IPS DF 19.7 (cell line): ENCODE data around the gene TMEM247.
"Not testable (repeated sequence)": the region's sequence is repeated elsewhere in the genome, so short reads cannot be mapped to it uniquely, and the experiment has no call there.

Experiments
- DNase-seq: peaks from one replicate; pipeline ENCODE4 v3.0.0-alpha.2; 2013; ENCODE audit warnings: low read depth, low spot score

The TMEM247 gene

GRCh38 chr2:46510598-46511177, 31.3 kb downstream of the TMEM247 start:
- DNase-seq, result no peak

- no peak for DNase-seq
Measured at GRCh38 chr2:46512185-46512584, 32.8 kb downstream of the TMEM247 start.

- no peak for DNase-seq
Measured at GRCh38 chr2:46514738-46515137, 35.4 kb downstream of the TMEM247 start.

GRCh38 chr2:46517485-46517884, 38.1 kb downstream of the TMEM247 start:
- no peak for DNase-seq

- DNase-seq, result no peak
Measured at GRCh38 chr2:46518861-46519260, 39.5 kb downstream of the TMEM247 start.

GRCh38 chr2:46519265-46519664, 39.9 kb downstream of the TMEM247 start:
- DNase-seq, result no peak

GRCh38 chr2:46520130-46520711, 40.9 kb downstream of the TMEM247 start:
- DNase-seq, result no peak

GRCh38 chr2:46521215-46521683, 41.9 kb downstream of the TMEM247 start:
- DNase-seq, result no peak

GRCh38 chr2:46522385-46522784, 43.0 kb downstream of the TMEM247 start:
- not testable (repeated sequence) for DNase-seq

- no peak for DNase-seq
Measured at GRCh38 chr2:46525522-46526155, 46.3 kb downstream of the TMEM247 start.

GRCh38 chr2:46528880-46529279, 49.5 kb downstream of the TMEM247 start:
- no peak for DNase-seq

- no peak for DNase-seq
Measured at GRCh38 chr2:46530639-46531038, 51.3 kb downstream of the TMEM247 start.

- DNase-seq, result no peak
Measured at GRCh38 chr2:46531863-46532262, 52.5 kb downstream of the TMEM247 start.
